GM15510 (cell line): ENCODE data around the gene RBM33.

Experiments
- POLR2A ChIP-seq: IDR thresholded peaks from 3 replicates; pipeline ENCODE4 v1.6.1; 2011; ENCODE audit warnings: borderline replicate concordance; ENCODE audit not compliant: insufficient read length; ENCODE audit errors: extremely low read depth

RBM33 gene

GRCh38 chr7:155814316-155815276, 170.1 kb downstream of the RBM33 start:
- no peak for TF ChIP-seq POLR2A

DNA sequence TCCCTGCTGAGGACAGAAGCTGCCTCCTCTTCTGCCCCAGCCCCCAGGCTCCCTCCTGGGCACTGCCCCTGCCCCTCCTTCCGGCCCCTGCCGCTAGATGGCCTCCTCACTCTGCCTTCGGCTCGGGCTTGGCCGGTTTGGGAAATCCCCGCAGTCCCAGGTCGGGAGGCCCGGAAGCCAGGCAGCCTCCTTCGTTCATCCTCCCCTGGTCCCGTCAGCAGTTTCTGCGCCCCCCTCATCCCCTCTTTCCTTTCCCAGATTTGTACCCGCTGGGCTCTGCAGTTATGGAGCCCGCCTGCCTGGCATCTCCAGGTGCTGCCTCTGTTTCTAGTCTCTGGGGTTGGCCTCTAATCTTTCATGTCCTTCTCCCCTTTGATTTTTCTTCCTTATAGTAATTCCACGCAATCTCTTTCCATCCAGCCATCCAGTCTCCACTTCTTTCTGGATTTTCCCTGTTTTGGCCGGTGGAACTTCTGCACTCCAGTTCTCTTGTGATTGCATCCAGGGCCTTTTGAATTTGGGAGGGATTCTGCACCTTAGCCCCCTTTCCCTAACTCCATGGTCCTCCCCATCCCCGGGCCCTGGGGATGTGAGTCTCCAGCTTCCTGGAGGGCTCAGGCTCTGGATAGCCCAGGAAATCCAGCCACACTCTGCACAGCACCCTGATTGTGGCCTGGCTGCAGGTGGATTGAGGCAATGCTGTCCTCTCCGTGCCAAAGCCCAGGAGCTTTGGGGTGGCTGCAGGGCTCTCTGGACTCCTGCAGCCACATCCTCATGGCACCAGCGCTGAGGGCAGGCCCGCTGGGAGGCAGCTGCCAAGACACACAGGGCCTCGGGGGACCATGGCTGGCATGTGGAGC, 171.1 kb downstream of the RBM33 start:
- TF ChIP-seq POLR2A, result no peak

DNA sequence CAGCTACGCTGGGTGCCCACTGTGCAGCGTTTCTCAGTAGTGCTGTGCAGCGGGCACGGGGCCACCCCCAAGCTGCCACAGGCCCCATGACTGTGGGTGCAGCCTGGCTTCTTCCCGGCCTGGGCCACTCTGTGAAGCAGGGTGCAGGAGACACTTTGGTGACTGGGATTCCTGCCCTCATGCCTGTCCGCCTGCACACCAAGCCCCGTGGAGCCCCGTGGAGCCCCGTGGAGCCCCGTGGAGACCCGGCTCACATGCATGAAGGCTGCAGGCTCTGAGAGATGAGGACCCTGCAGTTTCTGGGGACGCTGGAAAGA, 171.7 kb downstream of the RBM33 start:
- TF ChIP-seq POLR2A, result no peak

GRCh38 chr7:155816996-155817395, 172.5 kb downstream of the RBM33 start:
- TF ChIP-seq POLR2A, result no peak

- TF ChIP-seq POLR2A, result no peak
Observed at GRCh38 chr7:155818154-155818819, 173.8 kb downstream of the RBM33 start.

- TF ChIP-seq POLR2A, result no peak
Observed at GRCh38 chr7:155818820-155819168, 174.3 kb downstream of the RBM33 start.

- no peak for TF ChIP-seq POLR2A
Observed at GRCh38 chr7:155819186-155819585, 174.7 kb downstream of the RBM33 start.

GRCh38 chr7:155820246-155820645, 175.8 kb downstream of the RBM33 start:
- TF ChIP-seq POLR2A, result no peak

- no peak for TF ChIP-seq POLR2A
Observed at GRCh38 chr7:155820788-155821187, 176.3 kb downstream of the RBM33 start.

DNA sequence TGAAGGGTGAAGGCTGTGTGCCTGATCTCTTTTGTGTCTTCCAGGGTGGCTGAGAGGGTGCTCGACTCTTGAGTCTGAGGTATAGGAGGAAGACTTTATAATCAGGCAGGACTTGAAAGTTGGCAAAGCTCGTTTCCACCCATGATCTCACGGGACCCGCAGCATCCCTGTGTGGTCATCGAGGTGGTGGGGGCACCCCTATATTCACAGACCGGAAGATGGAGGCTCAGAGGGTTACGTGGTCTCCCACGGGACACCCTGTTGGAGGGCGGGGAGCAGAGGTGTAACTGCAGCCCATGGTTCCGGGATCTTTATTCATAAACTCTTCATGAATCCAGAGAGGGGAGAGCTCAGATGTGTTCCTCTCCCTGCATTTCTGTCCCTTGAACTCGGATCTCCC, 177.4 kb downstream of the RBM33 start:
- TF ChIP-seq POLR2A, result no peak

- TF ChIP-seq POLR2A, result no peak
Observed at GRCh38 chr7:155824227-155824886, 179.9 kb downstream of the RBM33 start.

- TF ChIP-seq POLR2A, result no peak
Observed at GRCh38 chr7:155825336-155825735, 180.9 kb downstream of the RBM33 start.

DNA sequence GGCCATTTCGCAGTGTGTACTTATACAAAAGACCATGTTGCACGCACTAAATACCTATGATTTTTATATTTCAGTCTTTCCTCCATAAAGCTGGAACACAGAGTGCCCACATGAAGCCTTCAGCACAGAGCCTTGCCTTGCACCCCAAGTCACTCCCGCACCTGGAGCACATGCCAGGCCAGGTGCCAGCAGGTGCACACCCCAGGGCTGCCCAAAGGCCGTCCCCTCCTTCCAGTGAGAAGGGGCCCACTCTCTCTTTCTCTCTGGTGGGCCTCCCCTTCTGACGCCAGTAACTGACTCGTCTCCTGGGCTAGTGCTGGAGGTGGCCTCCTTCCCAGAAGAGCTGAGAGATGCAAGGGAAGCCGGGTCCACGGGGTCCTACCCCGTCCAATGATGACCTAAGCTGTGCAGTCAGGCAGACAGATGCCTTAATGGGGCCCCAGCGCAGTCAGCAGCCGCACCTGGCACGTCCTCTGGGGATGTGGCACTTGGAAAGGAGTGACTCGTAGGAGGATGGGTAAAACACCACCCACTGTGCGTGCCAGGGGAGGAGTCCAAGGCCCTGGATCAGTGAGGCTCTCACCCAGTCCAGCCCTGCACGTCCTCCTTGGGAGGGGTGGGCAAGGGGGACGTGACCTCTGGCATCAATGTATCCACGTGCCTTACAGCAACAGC, 185.5 kb downstream of the RBM33 start:
- no peak for TF ChIP-seq POLR2A
